SH-SY5Y (cell line): ENCODE measurements around the gene C2CD5.

Experiments
- GATA2 ChIP-seq: IDR thresholded peaks from 2 replicates; pipeline ENCODE4 v1.6.1; 2011; ENCODE audit warnings: mild to moderate bottlenecking, low read depth, low read length
- GATA3 ChIP-seq: IDR thresholded peaks from 2 replicates; pipeline ENCODE4 v1.6.1; 2011; ENCODE audit warnings: low read depth, mild to moderate bottlenecking, low read length, moderate library complexity

GRCh38 chr12:22562036-22563028 lies 18.0 kb upstream of the C2CD5 start:
- TF ChIP-seq GATA2 (no peak), GATA3 (no peak)
